SU-DHL-6 (cell line): ENCODE results near the gene TESK2.
"Not testable (repeated sequence)": the region's sequence is repeated elsewhere in the genome, so short reads cannot be mapped to it uniquely, and the experiment has no call there.

Experiments used
- H2AFZ ChIP-seq: fragments of 200-600 bp; sonication (generic); 2 replicates; pipeline ENCODE4 v1.6.1; 2014; ENCODE audit warnings: low read depth, mild to moderate bottlenecking, moderate library complexity, mixed read lengths, antibody characterized with exemption, low read length; ENCODE audit not compliant: severe bottlenecking
- H3F3A ChIP-seq: fragments of 200-600 bp; shearing (Covaris generic); 2 replicates; pipeline ENCODE4 v1.6.0; 2016; ENCODE audit warnings: antibody characterized with exemption, mild to moderate bottlenecking; ENCODE audit not compliant: insufficient read depth
- H3K27ac ChIP-seq: fragments of 200-600 bp; sonication (generic); 2 replicates; pipeline ENCODE4 v1.5.1; 2016; ENCODE audit warnings: low read depth, mild to moderate bottlenecking, low read length, moderate library complexity, mixed read lengths
- H3K27me3 ChIP-seq: fragments of 200-600 bp; sonication (generic), shearing (Covaris generic); 2 replicates; pipeline ENCODE4 v1.6.0; 2014; ENCODE audit warnings: mild to moderate bottlenecking, low read length
- H3K36me3 ChIP-seq: fragments of 200-600 bp; sonication (generic); 2 replicates; pipeline ENCODE4 v1.6.1; 2014; ENCODE audit warnings: mild to moderate bottlenecking, low read length, mixed read lengths
- H3K4me2 ChIP-seq: fragments of 300-600, 200-600 bp; shearing (Covaris generic), sonication (generic); 2 replicates; pipeline ENCODE4 v1.6.0; 2014; ENCODE audit warnings: low read length, low read depth, mild to moderate bottlenecking; ENCODE audit not compliant: poor library complexity, severe bottlenecking
- H3K4me3 ChIP-seq: fragments of 200-600 bp; sonication (generic); 2 replicates; pipeline ENCODE4 v1.5.1; 2014; ENCODE audit warnings: antibody characterized with exemption, low read length, mild to moderate bottlenecking, mixed read lengths; ENCODE audit not compliant: insufficient read depth, poor library complexity, severe bottlenecking
- H3K79me2 ChIP-seq: fragments of 200-600 bp; sonication (generic); 2 replicates; pipeline ENCODE4 v1.6.1; 2014; ENCODE audit warnings: mild to moderate bottlenecking, low read length, moderate library complexity; ENCODE audit not compliant: insufficient read depth
- H3K9ac ChIP-seq: fragments of 200-600 bp; sonication (generic); 2 replicates; pipeline ENCODE4 v1.7.0; 2014; ENCODE audit warnings: mild to moderate bottlenecking, low read length
- H3K9me2 ChIP-seq: fragments of 200-600 bp; sonication (generic); replicated peaks from 2 replicates; pipeline ENCODE4 v1.6.1; 2014; ENCODE audit warnings: low read length; ENCODE audit not compliant: insufficient read depth
- H3K9me3 ChIP-seq: fragments of 200-600 bp; sonication (generic); 2 replicates; pipeline ENCODE4 v1.6.1; 2014; ENCODE audit warnings: low read length, mixed read lengths; ENCODE audit not compliant: insufficient read depth
- H4K20me1 ChIP-seq: fragments of 200-600 bp; sonication (generic); 2 replicates; pipeline ENCODE4 v1.6.1; 2014; ENCODE audit warnings: low read depth, mild to moderate bottlenecking, antibody characterized with exemption, low read length, moderate library complexity, mixed read lengths
- EZH2phosphoT487 ChIP-seq: fragments of 200-600 bp; sonication (generic), shearing (Covaris generic); conservative IDR thresholded peaks from 2 replicates; pipeline ENCODE4 v1.6.1; 2018; ENCODE audit warnings: mild to moderate bottlenecking, antibody characterized with exemption, low read length, moderate library complexity, mixed read lengths
- TF ChIP-seq, protein P1 (sequence below): fragments of 200-600 bp; sonication (generic); IDR thresholded peaks from one replicate; pipeline ENCODE4 v1.5.1; 2017; ENCODE audit warnings: antibody characterized with exemption, mild to moderate bottlenecking, low read length, moderate library complexity; ENCODE audit not compliant: insufficient read depth, poor library complexity, severe bottlenecking

TESK2 gene

DNA sequence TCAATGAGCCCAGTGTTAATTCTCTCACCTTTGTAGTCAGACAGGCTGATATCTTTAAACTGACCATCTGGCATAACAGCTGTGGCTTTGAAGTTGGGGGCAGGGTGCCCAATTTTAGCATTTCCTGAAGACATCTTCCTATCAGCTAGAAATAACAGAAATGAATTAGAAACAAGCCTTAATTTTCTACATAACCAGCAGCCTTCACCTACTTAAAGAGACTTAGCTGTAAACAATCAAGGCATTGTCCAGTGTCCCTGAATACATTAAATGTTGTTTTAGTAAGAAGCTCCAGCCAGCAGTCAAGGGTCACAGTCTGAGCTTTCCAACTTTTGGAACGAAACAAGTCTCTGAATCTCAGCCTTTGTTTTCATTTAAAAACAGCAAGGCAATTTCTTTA is 27.9 kb upstream of the TESK2 start:
- H3K27me3 ChIP-seq: no peaks in the 10 kb centered on the region
- TF ChIP-seq EZH2phosphoT487: no peak
- TF ChIP-seq, protein P1, sequence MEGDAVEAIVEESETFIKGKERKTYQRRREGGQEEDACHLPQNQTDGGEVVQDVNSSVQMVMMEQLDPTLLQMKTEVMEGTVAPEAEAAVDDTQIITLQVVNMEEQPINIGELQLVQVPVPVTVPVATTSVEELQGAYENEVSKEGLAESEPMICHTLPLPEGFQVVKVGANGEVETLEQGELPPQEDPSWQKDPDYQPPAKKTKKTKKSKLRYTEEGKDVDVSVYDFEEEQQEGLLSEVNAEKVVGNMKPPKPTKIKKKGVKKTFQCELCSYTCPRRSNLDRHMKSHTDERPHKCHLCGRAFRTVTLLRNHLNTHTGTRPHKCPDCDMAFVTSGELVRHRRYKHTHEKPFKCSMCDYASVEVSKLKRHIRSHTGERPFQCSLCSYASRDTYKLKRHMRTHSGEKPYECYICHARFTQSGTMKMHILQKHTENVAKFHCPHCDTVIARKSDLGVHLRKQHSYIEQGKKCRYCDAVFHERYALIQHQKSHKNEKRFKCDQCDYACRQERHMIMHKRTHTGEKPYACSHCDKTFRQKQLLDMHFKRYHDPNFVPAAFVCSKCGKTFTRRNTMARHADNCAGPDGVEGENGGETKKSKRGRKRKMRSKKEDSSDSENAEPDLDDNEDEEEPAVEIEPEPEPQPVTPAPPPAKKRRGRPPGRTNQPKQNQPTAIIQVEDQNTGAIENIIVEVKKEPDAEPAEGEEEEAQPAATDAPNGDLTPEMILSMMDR: no peak
- peaks cover 46% of the 10 kb centered on the region for H3K79me2 ChIP-seq
- H3K27ac ChIP-seq: peak overlapping the region; percentile 36; the same call in 1 of the 2 replicates
- no peak overlapping the region; the same call in 1 of the 2 replicates for H3K9ac ChIP-seq
- no peaks in the 10 kb centered on the region for H3K9me3 ChIP-seq
- H3K4me2 ChIP-seq: peak overlapping the region; percentile 70
- no peaks in the 10 kb centered on the region for H4K20me1 ChIP-seq
- H3K9me2 ChIP-seq: no peaks in the 10 kb centered on the region
- no peak overlapping the region for H3K4me3 ChIP-seq
- H3K36me3 ChIP-seq: peaks cover 17% of the 10 kb centered on the region; the same call in 1 of the 2 replicates
- peaks cover 15% of the 10 kb centered on the region for H3F3A ChIP-seq
- no peak overlapping the region for H2AFZ ChIP-seq

DNA sequence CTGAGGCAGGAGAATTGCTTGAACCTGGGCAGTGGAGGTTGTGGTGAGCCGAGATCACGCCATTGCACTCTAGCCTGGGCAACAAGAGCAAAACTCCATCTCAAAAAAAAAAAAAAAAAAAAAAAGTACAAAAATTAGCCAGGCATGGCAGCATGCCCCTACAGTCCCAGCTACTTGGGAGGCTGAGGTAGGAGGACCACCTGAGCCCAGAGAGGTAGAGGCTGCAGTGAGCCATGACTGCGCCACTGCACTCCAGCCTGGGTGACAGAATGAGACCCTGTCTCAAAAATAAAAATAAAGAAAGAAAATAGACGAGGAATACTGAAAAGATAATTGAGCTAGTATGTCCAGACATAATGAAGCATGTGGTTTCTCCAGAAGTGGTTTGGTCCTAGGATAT is 27.4 kb upstream of the TESK2 start:
- not testable (repeated sequence) for H4K20me1 ChIP-seq, H2AFZ ChIP-seq, H3K9me3 ChIP-seq, H3K4me3 ChIP-seq, H3K9ac ChIP-seq, H3K4me2 ChIP-seq, H3K27me3 ChIP-seq, H3K9me2 ChIP-seq
- Histone ChIP-seq H3K79me2 (peaks cover 46% of the 10 kb centered on the region), H3K36me3 (peaks cover 17% of the 10 kb centered on the region; the same call in 1 of the 2 replicates), H3K27ac (peak overlapping the region; percentile 36; the same call in 1 of the 2 replicates), H3F3A (peaks cover 15% of the 10 kb centered on the region)

DNA sequence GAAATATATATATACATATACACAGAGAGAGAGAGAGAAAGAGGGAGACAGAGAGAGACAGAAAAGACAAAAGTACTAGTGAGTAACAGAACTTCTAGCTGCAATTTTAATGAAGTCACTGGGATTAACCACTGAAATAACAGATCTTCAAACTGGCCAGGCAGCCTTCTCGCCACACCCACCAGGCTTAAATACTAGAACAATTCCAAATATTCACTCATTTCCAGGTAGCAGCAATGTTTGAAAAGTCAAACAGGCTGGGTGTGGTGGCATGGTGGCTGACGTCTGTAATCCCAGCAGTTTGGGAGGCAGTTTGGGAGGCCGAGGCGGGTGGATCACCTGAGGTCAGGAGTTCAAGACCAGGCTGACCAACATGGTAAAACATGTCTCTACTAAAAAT is 25.5 kb upstream of the TESK2 start:
- Histone ChIP-seq H4K20me1 (no peaks in the 10 kb centered on the region), H3K79me2 (peaks cover 43% of the 10 kb centered on the region), H3K9me2 (no peaks in the 10 kb centered on the region), H3K9ac (no peak overlapping the region), H3F3A (peaks cover 24% of the 10 kb centered on the region), H2AFZ (no peak overlapping the region), H3K27me3 (no peaks in the 10 kb centered on the region), H3K9me3 (no peaks in the 10 kb centered on the region), H3K27ac (no peak overlapping the region), H3K4me3 (no peak overlapping the region), H3K36me3 (peaks cover 23% of the 10 kb centered on the region), H3K4me2 (no peak overlapping the region)
- TF ChIP-seq EZH2phosphoT487: no peak
- TF ChIP-seq, protein P1: no peak

DNA sequence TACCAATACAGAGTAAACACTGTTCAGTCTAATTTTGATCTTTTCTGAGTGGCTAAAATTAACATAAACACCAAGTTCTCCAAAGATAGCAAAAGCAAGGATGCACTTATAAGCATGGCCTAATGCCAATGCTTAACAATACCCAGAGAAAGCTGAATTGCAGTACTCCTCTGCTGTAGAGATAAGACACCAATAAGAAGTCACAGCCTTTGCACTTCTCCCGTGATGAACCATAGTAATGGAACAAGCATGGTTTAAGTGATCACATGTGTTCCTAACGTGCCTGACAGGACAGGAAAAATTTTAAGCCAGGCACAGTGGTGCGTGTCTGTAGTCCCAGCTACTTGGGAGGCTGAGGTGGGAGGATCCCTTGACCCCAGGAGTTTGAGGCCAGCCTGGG is 25.1 kb upstream of the TESK2 start:
- TF ChIP-seq EZH2phosphoT487: no peak
- TF ChIP-seq, protein P1: no peak
- H3K79me2 ChIP-seq: peaks cover 39% of the 10 kb centered on the region
- no peak overlapping the region for H2AFZ ChIP-seq
- H3K4me3 ChIP-seq: no peak overlapping the region
- no peak overlapping the region for H3K27ac ChIP-seq
- H3K27me3 ChIP-seq: no peaks in the 10 kb centered on the region
- H4K20me1 ChIP-seq: no peaks in the 10 kb centered on the region
- H3K9me2 ChIP-seq: no peaks in the 10 kb centered on the region
- H3K9me3 ChIP-seq: no peaks in the 10 kb centered on the region
- H3K9ac ChIP-seq: no peak overlapping the region
- peaks cover 27% of the 10 kb centered on the region for H3K36me3 ChIP-seq
- peaks cover 28% of the 10 kb centered on the region for H3F3A ChIP-seq
- H3K4me2 ChIP-seq: no peak overlapping the region

DNA sequence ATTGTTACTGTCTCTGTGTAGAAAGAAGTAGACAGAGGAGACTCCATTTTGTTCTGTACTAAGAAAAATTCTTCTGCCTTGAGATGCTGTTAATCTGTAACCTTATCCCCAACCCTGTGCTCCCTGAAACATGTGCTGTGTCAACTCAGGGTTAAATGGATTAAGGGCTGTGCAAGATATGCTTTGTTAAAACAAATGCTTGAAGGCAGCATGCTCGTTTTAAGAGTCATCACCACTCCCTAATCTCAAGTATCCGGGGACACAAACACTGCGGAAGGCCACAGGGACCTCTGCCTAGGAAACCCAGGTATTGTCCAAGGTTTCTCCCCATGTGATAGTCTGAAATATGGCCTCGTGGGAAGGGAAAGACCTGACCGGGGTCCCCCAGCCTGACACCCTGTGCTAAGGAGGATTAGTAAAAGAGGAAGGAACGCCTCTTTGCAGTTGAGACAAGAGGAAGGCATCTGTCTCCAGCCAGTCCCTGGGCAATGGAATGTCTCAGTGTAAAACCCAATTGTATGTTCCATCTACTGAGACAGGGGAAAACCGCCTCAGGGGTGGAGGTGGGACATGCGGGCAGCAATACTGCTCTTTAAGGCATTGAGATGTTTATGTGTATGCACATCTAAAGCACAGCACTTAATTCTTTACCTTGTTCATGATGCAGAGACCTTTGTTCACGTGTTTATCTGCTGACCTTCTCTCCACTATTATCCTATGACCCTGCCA is 22.7 kb upstream of the TESK2 start:
- H3K4me3 ChIP-seq, H3K9me3 ChIP-seq, H3K27ac ChIP-seq, H3K27me3 ChIP-seq, H4K20me1 ChIP-seq, H2AFZ ChIP-seq, H3K9me2 ChIP-seq, H3K9ac ChIP-seq, H3K4me2 ChIP-seq: not testable (repeated sequence)
- peaks cover 16% of the 10 kb centered on the region for H3K79me2 ChIP-seq
- peaks cover 23% of the 10 kb centered on the region for H3F3A ChIP-seq
- peaks cover 30% of the 10 kb centered on the region for H3K36me3 ChIP-seq
